Dendritic cell treated with granulocyte-macrophage colony-stimulating factor and Interleukin-4, amounts not matched to agents 40 ng/mL and 50 ng/mL, for 4 days (primary cell): ENCODE results near the gene CYREN.

ENCODE experiments used
- H3K27ac Mint-ChIP-seq: one replicate; pipeline ENCODE4 v1.8.0; 2022; ENCODE audit warnings: mild to moderate bottlenecking, mixed read lengths
- H3K27me3 Mint-ChIP-seq: one replicate; pipeline ENCODE4 v1.8.0; 2022; ENCODE audit warnings: mild to moderate bottlenecking, mixed read lengths
- H3K36me3 Mint-ChIP-seq: one replicate; pipeline ENCODE4 v1.8.0; 2022; ENCODE audit warnings: low read depth, mixed read lengths
- H3K4me1 Mint-ChIP-seq: one replicate; pipeline ENCODE4 v1.8.0; 2022; ENCODE audit warnings: low read depth, mixed read lengths
- H3K4me3 Mint-ChIP-seq: one replicate; pipeline ENCODE4 v1.8.0; 2022; ENCODE audit warnings: mild to moderate bottlenecking, moderate library complexity, mixed read lengths
- H3K9me3 Mint-ChIP-seq: one replicate; pipeline ENCODE4 v1.8.0; 2022; ENCODE audit warnings: mixed read lengths
- intact Hi-C: fragments of 100-400 bp; cut with micrococcal nuclease; formaldehyde crosslinking; loops from one replicate; pipeline ENCODE4 v1.15.0; 2022

Gene CYREN

DNA sequence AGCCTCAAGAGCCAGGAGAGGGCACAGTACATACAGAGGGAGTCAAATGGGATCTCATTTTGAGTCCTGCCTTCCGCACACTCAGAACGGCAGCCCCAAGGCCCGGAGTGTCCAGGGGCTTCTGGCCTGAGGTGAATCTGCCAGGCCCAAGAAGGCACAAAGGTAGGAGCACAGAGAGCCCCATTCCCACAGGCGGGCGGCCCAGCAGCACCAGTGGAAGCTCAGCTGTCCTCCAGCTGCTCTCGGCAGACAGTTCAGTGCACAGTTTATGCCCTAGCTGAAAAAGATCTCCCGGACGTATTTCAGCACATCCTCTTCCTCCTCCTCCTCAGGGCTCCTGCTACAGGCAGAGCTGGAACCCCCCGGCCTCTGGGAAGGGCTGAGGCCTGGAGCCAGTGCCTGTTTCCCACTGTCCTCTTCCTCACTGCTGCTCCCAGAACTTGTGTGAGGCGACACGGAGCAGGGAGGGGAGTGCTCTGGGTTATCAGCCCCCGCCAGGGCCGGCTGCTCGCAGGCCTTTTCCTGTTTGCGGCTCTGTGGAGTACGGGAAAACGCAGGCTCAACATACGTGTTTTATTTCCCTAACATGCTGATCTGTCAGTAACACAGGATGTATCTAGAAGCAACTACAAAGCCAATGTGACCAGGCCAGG lies 4.0 kb downstream of the CYREN start:
- intact Hi-C loops: loop anchor here (5.0 to 10.0 kb wide), 2 partner anchors 429 to 522 kb away; partner anchors contain the start of gene BPGM
- peaks cover 71% of the 10 kb centered on the region for H3K4me1 Mint-ChIP-seq
- no peak overlapping the region for H3K4me3 Mint-ChIP-seq
- peaks cover 91% of the 10 kb centered on the region for H3K36me3 Mint-ChIP-seq
- peak overlapping the region; percentile 69 for H3K27ac Mint-ChIP-seq
- H3K27me3 Mint-ChIP-seq: no peaks in the 10 kb centered on the region
- H3K9me3 Mint-ChIP-seq: peaks cover 9% of the 10 kb centered on the region

- Mint-ChIP-seq H3K9me3 (peaks cover 9% of the 10 kb centered on the region), H3K4me3 (no peak overlapping the region), H3K36me3 (peaks cover 97% of the 10 kb centered on the region), H3K4me1 (peaks cover 72% of the 10 kb centered on the region), H3K27ac (peak overlapping the region; percentile 69), H3K27me3 (no peaks in the 10 kb centered on the region)
- intact Hi-C loops: loop anchor here (5.0 to 10.0 kb wide), 2 partner anchors 429 to 521 kb away; partner anchors contain the start of gene BPGM
Observed at GRCh38 chr7:135165862-135166261, 4.6 kb downstream of the CYREN start.

- H3K27ac Mint-ChIP-seq: peak overlapping the region; percentile 51
- H3K9me3 Mint-ChIP-seq: peaks cover 9% of the 10 kb centered on the region
- H3K4me1 Mint-ChIP-seq: peaks cover 75% of the 10 kb centered on the region
- H3K27me3 Mint-ChIP-seq: no peaks in the 10 kb centered on the region
- H3K36me3 Mint-ChIP-seq: peaks cover 86% of the 10 kb centered on the region
- no peak overlapping the region for H3K4me3 Mint-ChIP-seq
- intact Hi-C loops: loop anchor here (5.0 to 10.0 kb wide), 2 partner anchors 427 to 520 kb away; partner anchors contain the start of gene BPGM
Observed at GRCh38 chr7:135164357-135165061, 6.0 kb downstream of the CYREN start.

- Mint-ChIP-seq H3K27ac (peak overlapping the region; percentile 84), H3K36me3 (peaks cover 86% of the 10 kb centered on the region), H3K27me3 (no peaks in the 10 kb centered on the region), H3K9me3 (peaks cover 13% of the 10 kb centered on the region), H3K4me1 (peaks cover 70% of the 10 kb centered on the region), H3K4me3 (no peak overlapping the region)
- intact Hi-C loops: loop anchor here (10.0 kb wide), 1 partner anchor 518 kb away; the partner anchor contains the start of gene BPGM
Observed at GRCh38 chr7:135162382-135163001, 8.0 kb downstream of the CYREN start.

DNA sequence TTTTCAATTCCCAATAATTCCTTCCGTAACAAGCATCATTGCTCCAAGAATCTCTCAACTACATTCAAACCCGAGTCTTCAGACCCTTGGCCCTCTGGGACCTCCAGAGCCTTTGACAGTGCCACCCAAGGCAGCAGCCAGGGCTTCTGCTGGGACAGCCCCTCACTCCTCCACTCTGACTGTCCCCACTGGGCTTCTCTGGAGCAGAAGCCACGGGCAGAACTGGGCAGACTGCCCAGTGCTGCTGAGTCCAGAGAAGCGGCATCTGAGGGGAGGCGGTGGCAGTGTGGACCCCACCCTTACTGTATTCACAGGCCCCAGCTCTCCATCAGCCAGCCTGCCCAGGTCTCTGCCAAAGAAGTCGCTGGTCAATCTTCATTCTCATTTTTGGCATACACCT lies 8.8 kb downstream of the CYREN start:
- peaks cover 61% of the 10 kb centered on the region for H3K4me1 Mint-ChIP-seq
- peak overlapping the region; percentile 84 for H3K27ac Mint-ChIP-seq
- peaks cover 21% of the 10 kb centered on the region for H3K9me3 Mint-ChIP-seq
- no peaks in the 10 kb centered on the region for H3K27me3 Mint-ChIP-seq
- no peak overlapping the region for H3K4me3 Mint-ChIP-seq
- intact Hi-C loops: loop anchor here (10.0 kb wide), 1 partner anchor 517 kb away; the partner anchor contains the start of gene BPGM
- H3K36me3 Mint-ChIP-seq: peaks cover 86% of the 10 kb centered on the region

- H3K4me1 Mint-ChIP-seq: peaks cover 55% of the 10 kb centered on the region
- H3K27me3 Mint-ChIP-seq: no peaks in the 10 kb centered on the region
- H3K27ac Mint-ChIP-seq: peak overlapping the region; percentile 84
- peaks cover 86% of the 10 kb centered on the region for H3K36me3 Mint-ChIP-seq
- H3K9me3 Mint-ChIP-seq: peaks cover 27% of the 10 kb centered on the region
- H3K4me3 Mint-ChIP-seq: peak overlapping the region; percentile 41
- intact Hi-C loops: loop anchor here (10.0 kb wide), 1 partner anchor 516 kb away; the partner anchor contains the start of gene BPGM
Observed at GRCh38 chr7:135160858-135161653, 9.5 kb downstream of the CYREN start.

DNA sequence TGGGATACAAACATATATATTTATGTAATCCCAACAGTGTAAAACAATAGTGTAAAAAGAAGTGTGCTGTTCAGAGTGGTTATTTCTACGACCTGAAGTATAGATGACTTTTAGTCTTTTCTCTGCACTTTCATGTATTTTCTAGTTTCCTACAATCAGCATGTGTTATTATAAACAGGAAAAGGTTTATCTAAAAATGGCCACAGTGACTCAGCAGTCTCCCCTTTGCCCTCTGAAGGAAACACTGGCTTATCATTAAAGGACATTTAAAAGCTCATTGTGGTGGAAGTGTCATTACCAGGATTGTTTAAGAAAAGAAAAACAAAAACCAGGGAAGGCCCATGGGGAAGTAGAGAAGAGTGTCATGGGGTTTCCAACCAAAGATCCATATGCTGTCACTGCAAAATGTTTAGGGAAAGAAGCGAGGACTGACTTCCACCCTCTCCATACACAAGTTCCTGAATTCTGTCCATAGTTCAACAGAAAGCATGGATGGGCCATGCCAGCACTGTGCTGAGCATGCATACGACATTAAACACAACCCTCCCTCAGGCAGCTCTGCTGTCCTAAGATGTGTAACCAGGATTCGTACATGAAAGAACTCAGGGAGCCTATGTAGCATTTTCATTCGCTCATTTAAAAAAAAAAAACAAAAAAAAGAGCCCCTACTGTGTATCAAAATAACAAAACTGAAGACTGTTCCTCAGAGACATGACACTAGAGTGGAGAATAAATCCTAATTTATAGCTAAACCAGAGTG lies 10.2 kb downstream of the CYREN start:
- peak overlapping the region; percentile 30 for H3K4me3 Mint-ChIP-seq

DNA sequence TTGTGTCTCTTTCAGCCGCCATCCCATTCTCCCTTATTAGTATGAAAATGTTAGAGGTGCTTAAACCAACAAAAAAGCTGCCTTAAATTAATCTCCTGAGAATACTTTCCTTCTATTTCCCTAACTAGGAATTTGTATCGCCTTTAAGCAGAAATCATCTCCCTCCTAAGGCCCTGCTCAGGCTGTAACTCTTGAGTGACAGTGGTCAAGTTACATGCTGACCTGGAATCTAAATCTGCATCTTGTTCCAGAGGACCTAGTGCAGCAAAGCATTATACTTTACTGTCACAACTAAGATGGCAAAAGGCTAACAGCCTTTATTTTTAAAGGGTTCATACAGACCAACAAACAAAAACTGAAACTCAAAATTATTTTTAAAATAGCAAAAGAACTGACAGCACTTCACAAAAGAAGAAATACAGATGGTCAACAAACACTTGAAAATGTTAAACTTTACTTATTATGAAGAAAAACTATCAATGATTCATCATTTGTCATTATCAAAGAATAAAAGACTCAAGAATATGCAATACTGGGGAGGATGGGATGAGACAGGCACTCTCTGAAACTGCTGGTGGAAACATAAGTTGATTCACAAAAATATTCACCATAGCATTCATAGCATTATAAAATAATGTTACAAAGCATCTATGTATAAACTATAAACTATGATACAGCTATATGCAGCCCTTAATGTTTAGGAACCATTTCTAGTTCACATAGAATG lies 11.0 kb downstream of the CYREN start:
- intact Hi-C loops: loop anchor here (10.0 kb wide), 1 partner anchor 515 kb away; the partner anchor contains the start of gene BPGM
- Mint-ChIP-seq H3K4me3 (no peak overlapping the region), H3K4me1 (peaks cover 44% of the 10 kb centered on the region), H3K27me3 (no peaks in the 10 kb centered on the region), H3K9me3 (peaks cover 42% of the 10 kb centered on the region), H3K36me3 (peaks cover 84% of the 10 kb centered on the region), H3K27ac (peak overlapping the region; percentile 84)

More for the DNA sequence above, 10.2 kb downstream of the CYREN start:
- peaks cover 51% of the 10 kb centered on the region for H3K4me1 Mint-ChIP-seq
- H3K36me3 Mint-ChIP-seq: peaks cover 84% of the 10 kb centered on the region
- H3K27me3 Mint-ChIP-seq: no peaks in the 10 kb centered on the region
- peak overlapping the region; percentile 84 for H3K27ac Mint-ChIP-seq
- intact Hi-C loops: loop anchor here (10.0 kb wide), 1 partner anchor 515 kb away; the partner anchor contains the start of gene BPGM
- H3K9me3 Mint-ChIP-seq: peaks cover 35% of the 10 kb centered on the region

DNA sequence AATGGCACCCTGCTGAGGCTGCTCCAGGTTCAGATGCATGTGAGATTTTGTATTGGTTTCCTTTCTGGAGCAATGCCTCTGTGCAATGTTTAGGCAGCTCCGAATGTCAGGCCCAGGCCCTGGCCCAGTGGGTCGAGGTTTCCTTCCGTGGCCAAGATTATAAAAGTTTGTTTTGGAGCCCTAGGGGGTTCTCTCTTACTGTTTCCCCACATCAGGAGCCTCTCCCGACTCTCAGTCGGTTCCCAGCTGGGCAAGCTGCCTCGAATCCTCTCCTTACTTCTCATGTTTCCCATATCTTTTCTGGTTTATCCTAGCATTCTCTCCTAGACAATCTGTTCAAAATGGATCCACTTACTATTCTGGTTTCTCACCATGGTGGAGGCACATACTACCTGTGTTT lies 11.6 kb downstream of the CYREN start:
- H3K4me1 Mint-ChIP-seq: peaks cover 43% of the 10 kb centered on the region
- no peaks in the 10 kb centered on the region for H3K27me3 Mint-ChIP-seq
- H3K4me3 Mint-ChIP-seq: no peak overlapping the region
- peaks cover 84% of the 10 kb centered on the region for H3K36me3 Mint-ChIP-seq
- peaks cover 49% of the 10 kb centered on the region for H3K9me3 Mint-ChIP-seq
- intact Hi-C loops: no loop called here
- H3K27ac Mint-ChIP-seq: peak overlapping the region; percentile 84

DNA sequence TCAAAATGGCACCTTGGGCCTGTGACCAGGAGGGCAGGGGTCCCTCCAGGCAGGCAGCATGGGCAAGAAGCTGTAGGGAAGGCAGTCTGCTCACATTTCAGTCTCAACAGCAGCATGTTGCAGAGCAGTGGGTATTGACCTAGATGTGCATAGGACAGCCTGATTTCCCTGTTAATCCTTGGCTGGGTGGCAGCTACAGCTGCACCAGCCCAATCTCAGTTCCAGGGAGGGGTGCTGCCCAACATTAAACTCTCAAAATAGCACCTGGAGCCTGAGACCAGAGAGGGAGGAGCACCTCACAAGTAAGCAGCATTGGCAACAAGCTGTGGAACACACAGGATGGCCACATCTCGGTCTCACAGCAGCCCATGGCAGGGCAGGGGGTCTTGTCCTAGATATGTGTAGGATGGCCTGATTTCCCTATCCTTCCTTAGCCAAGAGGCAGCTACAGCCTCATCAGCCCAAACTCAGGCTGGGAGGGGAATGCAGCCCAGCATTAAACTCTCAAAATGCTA lies 12.3 kb downstream of the CYREN start:
- Mint-ChIP-seq H3K4me1 (peaks cover 43% of the 10 kb centered on the region), H3K36me3 (peaks cover 85% of the 10 kb centered on the region), H3K9me3 (peaks cover 52% of the 10 kb centered on the region), H3K27ac (peak overlapping the region; percentile 84), H3K4me3 (no peak overlapping the region), H3K27me3 (no peaks in the 10 kb centered on the region)
- intact Hi-C loops: no loop called here

DNA sequence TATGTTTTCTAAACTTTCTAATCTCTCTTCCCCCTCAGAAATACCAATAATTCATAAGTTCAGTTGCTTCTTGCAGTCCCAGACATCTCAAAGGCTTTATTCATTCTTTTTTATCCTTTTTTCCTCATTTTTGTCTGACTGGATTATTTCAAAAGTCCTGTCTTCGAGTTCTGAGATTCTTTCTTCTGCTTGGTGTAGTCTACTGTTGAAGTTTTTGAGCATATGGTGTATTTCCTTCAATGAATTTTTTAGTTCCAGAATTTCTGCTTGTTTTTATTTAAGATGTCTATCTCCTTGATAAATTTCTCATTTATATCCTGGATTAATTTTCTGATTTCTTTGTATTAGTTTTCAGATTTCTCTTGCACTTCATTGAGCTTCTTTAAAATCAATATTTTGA lies 14.2 kb downstream of the CYREN start:
- Mint-ChIP-seq H3K9me3 (peaks cover 43% of the 10 kb centered on the region), H3K4me3 (no peak overlapping the region), H3K27ac (no peak overlapping the region)

GRCh38 chr7:135154734-135155133 lies 15.8 kb downstream of the CYREN start:
- peaks cover 69% of the 10 kb centered on the region for H3K36me3 Mint-ChIP-seq
- H3K4me3 Mint-ChIP-seq: no peak overlapping the region
- intact Hi-C loops: no loop called here

More for the DNA sequence above, 14.2 kb downstream of the CYREN start:
- Mint-ChIP-seq H3K27me3 (no peaks in the 10 kb centered on the region), H3K36me3 (peaks cover 74% of the 10 kb centered on the region), H3K4me1 (peaks cover 40% of the 10 kb centered on the region)
- intact Hi-C loops: no loop called here

More at GRCh38 chr7:135154734-135155133, 15.8 kb downstream of the CYREN start:
- H3K4me1 Mint-ChIP-seq: peaks cover 39% of the 10 kb centered on the region
- H3K27me3 Mint-ChIP-seq: no peaks in the 10 kb centered on the region
- no peak overlapping the region for H3K27ac Mint-ChIP-seq
- peaks cover 43% of the 10 kb centered on the region for H3K9me3 Mint-ChIP-seq
